HCT116 (cell line): ENCODE data around the gene ERLIN1. TPM values are rescaled to one million over a fixed set of nuclear protein-coding genes. Genes with fewer than 3 reads are reported as not detected.

ENCODE experiments used
- ATAC-seq: fragments of 200-7000 bp; cut with Tn5 transposase; 2 replicates; pipeline ENCODE4 v1.9.1; 2020; ENCODE audit warnings: mild to moderate bottlenecking, moderate library complexity
- BruUV-seq: library from RNA; stranded (reverse); fragments of 400-500 nt; replicated peaks from 2 replicates; lab custom pipeline; 2021; lab: Mats Ljungman, UMichigan
- CTCF ChIA-PET: fragments of 300-600 bp; sonication (Branson Sonifier 250); formaldehyde crosslinking; loops from one replicate; lab custom pipeline; 2021; ENCODE audit warnings: antibody characterized with exemption; lab: Charles Lee
- POLR2A ChIA-PET: fragments of 300-600, 350-600 bp; sonication (Branson Sonifier 250); formaldehyde crosslinking; loops from one replicate; lab custom pipeline; 2021; ENCODE audit warnings: antibody characterized with exemption; lab: Charles Lee
- RAD21 ChIA-PET, 2 experiments: fragments of 300-600 bp; sonication (Branson Sonifier 250); formaldehyde crosslinking; loops; one replicate each; lab custom pipeline; 2023; ENCODE audit warnings: low total read pairs in 2 of 2; ENCODE audit not compliant: uncharacterized antibody in 2 of 2, unreplicated experiment in 2 of 2, low non-redundant PET in 1 of 2; lab: Charles Lee
- DNase-seq: peaks from one replicate; pipeline ENCODE4 v3.0.0-alpha.2; 2010; ENCODE audit warnings: low read depth, low spot score
- H2AFZ ChIP-seq: fragments of 200-600 bp; shearing (Covaris generic), sonication (generic); 2 replicates; pipeline ENCODE4 v1.6.1; 2017; ENCODE audit warnings: low read depth, mixed run types, mixed read lengths, antibody characterized with exemption, low read length; ENCODE audit not compliant: poor library complexity, severe bottlenecking
- H3K27ac ChIP-seq: 2 replicates; pipeline ENCODE4 v1.5.1; 2012; ENCODE audit warnings: low read depth, low read length
- H3K27me3 ChIP-seq: fragments of 200-600 bp; sonication (generic); 2 replicates; pipeline ENCODE4 v1.6.1; 2016; ENCODE audit warnings: mixed run types, low read length, mixed read lengths; ENCODE audit not compliant: insufficient read depth
- H3K36me3 ChIP-seq, 2 experiments: fragments of 200-500 bp in 1 of 2; fragments of 200-600 bp in 1 of 2; sonication (Bioruptor generic) in 1 of 2; sonication (generic) in 1 of 2; 2 replicates each; pipeline versions ENCODE4 v1.5.1 to v1.6.1; 2014 to 2016; ENCODE audit warnings: low read length in 2 of 2, inconsistent platforms in 1 of 2, mixed read lengths in 1 of 2, mixed run types in 1 of 2; ENCODE audit not compliant: insufficient read depth in 2 of 2, control insufficient read depth in 1 of 2
- H3K4me1 ChIP-seq, 2 experiments: fragments of 200-600 bp in 1 of 2; sonication (generic) in 1 of 2; 2 replicates each; pipeline versions ENCODE4 v1.5.1 to v1.6.1; 2012 to 2017; ENCODE audit warnings: low read length in 2 of 2, inconsistent platforms in 1 of 2, mild to moderate bottlenecking in 1 of 2, mixed read lengths in 1 of 2, mixed run types in 1 of 2, moderate library complexity in 1 of 2; ENCODE audit not compliant: insufficient read depth in 2 of 2, control insufficient read depth in 1 of 2
- H3K4me2 ChIP-seq: fragments of 200-600 bp; sonication (generic); 2 replicates; pipeline ENCODE4 v1.6.1; 2017; ENCODE audit warnings: mixed run types, low read length, mixed read lengths
- H3K4me3 ChIP-seq, 2 experiments: fragments of 200-600 bp in 1 of 2; sonication (generic) in 1 of 2; replicated peaks in 1 of 2; 2 replicates each; pipeline ENCODE4 v1.5.1; 2011 to 2016; ENCODE audit warnings: low read length in 2 of 2, control low read depth in 1 of 2, low read depth in 1 of 2, mild to moderate bottlenecking in 1 of 2, mixed read lengths in 1 of 2, mixed run types in 1 of 2
- H3K79me2 ChIP-seq: fragments of 200-600 bp; sonication (generic); 2 replicates; pipeline ENCODE4 v1.6.1; 2017; ENCODE audit warnings: mild to moderate bottlenecking, mixed run types, low read length, moderate library complexity, mixed read lengths; ENCODE audit not compliant: insufficient read depth
- H3K9ac ChIP-seq: fragments of 200-600 bp; sonication (generic); 2 replicates; pipeline ENCODE4 v1.6.1; 2016; ENCODE audit warnings: low read length, mixed read lengths
- H3K9me2 ChIP-seq: fragments of 200-600 bp; sonication (generic), shearing (Covaris generic); 2 replicates; pipeline ENCODE4 v1.6.1; 2017; ENCODE audit warnings: mixed run types, mild to moderate bottlenecking, moderate library complexity; ENCODE audit not compliant: insufficient read depth
- H3K9me3 ChIP-seq, 2 experiments: fragments of 200-500 bp in 1 of 2; fragments of 200-600 bp in 1 of 2; sonication (Bioruptor generic) in 1 of 2; sonication (generic) in 1 of 2; 2 replicates each; pipeline ENCODE4 v1.6.1; 2014 to 2017; ENCODE audit warnings: low read length in 2 of 2, mixed read lengths in 2 of 2, inconsistent platforms in 1 of 2, low read depth in 1 of 2, mild to moderate bottlenecking in 1 of 2, mixed run types in 1 of 2, moderate library complexity in 1 of 2; ENCODE audit not compliant: control insufficient read depth in 1 of 2, insufficient read depth in 1 of 2
- H4K20me1 ChIP-seq: fragments of 200-600 bp; sonication (generic), shearing (Covaris generic); 2 replicates; pipeline ENCODE4 v1.6.1; 2017; ENCODE audit warnings: mixed run types, mild to moderate bottlenecking, moderate library complexity; ENCODE audit not compliant: insufficient read depth
- ELF1 ChIP-seq: IDR thresholded peaks from 2 replicates; pipeline ENCODE4 v1.6.1; 2012; ENCODE audit warnings: low read depth, borderline replicate concordance
- POLR2AphosphoS5 ChIP-seq: IDR thresholded peaks from 2 replicates; pipeline ENCODE4 v1.6.1; 2011; ENCODE audit warnings: mild to moderate bottlenecking, low read depth, low read length, moderate library complexity
- SRF ChIP-seq: IDR thresholded peaks from 2 replicates; pipeline ENCODE4 v1.6.1; 2012; ENCODE audit warnings: low read depth
- ZFX ChIP-seq: fragments of 450-650 bp; IDR thresholded peaks from 2 replicates; pipeline ENCODE4 v1.6.1; 2017
- intact Hi-C: fragments of 100-400 bp; cut with micrococcal nuclease; formaldehyde crosslinking; loops from 2 replicates; pipeline ENCODE4 v1.10.0; 2022
- total RNA-seq: library from RNA; stranded (reverse); gene quantifications from one replicate; pipeline ENCODE4 v1.2.1, GENCODE V29; 2021; ENCODE audit not compliant: unreplicated experiment
- TF ChIP-seq, protein P1 (sequence below): IDR thresholded peaks from 2 replicates; pipeline ENCODE4 v1.6.1; 2011; ENCODE audit warnings: mild to moderate bottlenecking, low read length, moderate library complexity; ENCODE audit not compliant: insufficient replicate concordance; ENCODE audit errors: extremely low read depth
- TF ChIP-seq, protein P2 (sequence below), 3 experiments: fragments of 200-600 bp in 1 of 3; sonication (generic) in 1 of 3; IDR thresholded peaks in 2 of 3; conservative IDR thresholded peaks in 1 of 3; 2 replicates each; pipeline ENCODE4 v1.5.1; 2012 to 2017; ENCODE audit warnings: low read depth in 2 of 3, low read length in 2 of 3, antibody characterized with exemption in 1 of 3, borderline replicate concordance in 1 of 3, control low read depth in 1 of 3, mild to moderate bottlenecking in 1 of 3, mixed read lengths in 1 of 3, mixed run types in 1 of 3, moderate library complexity in 1 of 3; ENCODE audit not compliant: insufficient read depth in 1 of 3

Gene ERLIN1
- total RNA-seq, 1 experiment from 2014 or later, result 64.5 TPM

- TF ChIP-seq POLR2AphosphoS5 (no peak), SRF (no peak), ELF1 (no peak)
Observed at GRCh38 chr10:100182281-100182680, 3.5 kb downstream of the ERLIN1 start (continued).

DNA sequence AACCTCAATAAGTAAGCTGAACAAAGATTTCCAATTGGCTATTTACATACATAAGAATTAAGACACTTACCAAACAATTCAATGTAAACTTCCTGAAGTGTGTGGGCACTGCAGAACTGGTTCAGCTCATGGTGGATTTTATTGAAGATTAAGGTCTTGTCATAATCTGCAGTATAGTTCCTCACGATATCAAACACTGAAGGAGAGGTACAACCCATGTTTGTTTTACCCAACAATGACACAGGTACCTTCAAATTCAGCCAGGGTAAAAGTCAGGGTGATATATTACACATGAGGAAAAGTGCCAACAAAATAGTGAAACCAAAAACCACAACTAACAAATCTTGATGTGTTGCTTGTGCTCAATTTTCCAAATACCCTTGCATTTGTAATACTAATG lies 10.0 kb downstream of the ERLIN1 start:
- Histone ChIP-seq H3K27me3 (no peaks in the 10 kb centered on the region), H2AFZ (no peak overlapping the region), H3K4me1 (no peaks in the 10 kb centered on the region), H3K27ac (no peak overlapping the region), H3K36me3 (peaks cover 60 to 81% of the 10 kb centered on the region in 2 experiments), H3K9ac (no peak overlapping the region), H3K9me3 (no peaks in the 10 kb centered on the region), H3K9me2 (no peaks in the 10 kb centered on the region), H4K20me1 (peaks cover 5% of the 10 kb centered on the region; the same call in 1 of the 2 replicates), H3K79me2 (peaks cover 67% of the 10 kb centered on the region), H3K4me2 (no peak overlapping the region), H3K4me3 (no peak overlapping the region)
- no TSS peak for BruUV-seq
- DNase-seq, result no peak
- TF ChIP-seq, protein P1, sequence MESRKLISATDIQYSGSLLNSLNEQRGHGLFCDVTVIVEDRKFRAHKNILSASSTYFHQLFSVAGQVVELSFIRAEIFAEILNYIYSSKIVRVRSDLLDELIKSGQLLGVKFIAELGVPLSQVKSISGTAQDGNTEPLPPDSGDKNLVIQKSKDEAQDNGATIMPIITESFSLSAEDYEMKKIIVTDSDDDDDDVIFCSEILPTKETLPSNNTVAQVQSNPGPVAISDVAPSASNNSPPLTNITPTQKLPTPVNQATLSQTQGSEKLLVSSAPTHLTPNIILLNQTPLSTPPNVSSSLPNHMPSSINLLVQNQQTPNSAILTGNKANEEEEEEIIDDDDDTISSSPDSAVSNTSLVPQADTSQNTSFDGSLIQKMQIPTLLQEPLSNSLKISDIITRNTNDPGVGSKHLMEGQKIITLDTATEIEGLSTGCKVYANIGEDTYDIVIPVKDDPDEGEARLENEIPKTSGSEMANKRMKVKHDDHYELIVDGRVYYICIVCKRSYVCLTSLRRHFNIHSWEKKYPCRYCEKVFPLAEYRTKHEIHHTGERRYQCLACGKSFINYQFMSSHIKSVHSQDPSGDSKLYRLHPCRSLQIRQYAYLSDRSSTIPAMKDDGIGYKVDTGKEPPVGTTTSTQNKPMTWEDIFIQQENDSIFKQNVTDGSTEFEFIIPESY, result no peak
- TF ChIP-seq, protein P2, sequence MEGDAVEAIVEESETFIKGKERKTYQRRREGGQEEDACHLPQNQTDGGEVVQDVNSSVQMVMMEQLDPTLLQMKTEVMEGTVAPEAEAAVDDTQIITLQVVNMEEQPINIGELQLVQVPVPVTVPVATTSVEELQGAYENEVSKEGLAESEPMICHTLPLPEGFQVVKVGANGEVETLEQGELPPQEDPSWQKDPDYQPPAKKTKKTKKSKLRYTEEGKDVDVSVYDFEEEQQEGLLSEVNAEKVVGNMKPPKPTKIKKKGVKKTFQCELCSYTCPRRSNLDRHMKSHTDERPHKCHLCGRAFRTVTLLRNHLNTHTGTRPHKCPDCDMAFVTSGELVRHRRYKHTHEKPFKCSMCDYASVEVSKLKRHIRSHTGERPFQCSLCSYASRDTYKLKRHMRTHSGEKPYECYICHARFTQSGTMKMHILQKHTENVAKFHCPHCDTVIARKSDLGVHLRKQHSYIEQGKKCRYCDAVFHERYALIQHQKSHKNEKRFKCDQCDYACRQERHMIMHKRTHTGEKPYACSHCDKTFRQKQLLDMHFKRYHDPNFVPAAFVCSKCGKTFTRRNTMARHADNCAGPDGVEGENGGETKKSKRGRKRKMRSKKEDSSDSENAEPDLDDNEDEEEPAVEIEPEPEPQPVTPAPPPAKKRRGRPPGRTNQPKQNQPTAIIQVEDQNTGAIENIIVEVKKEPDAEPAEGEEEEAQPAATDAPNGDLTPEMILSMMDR (IDR thresholded peaks at IDR 0.05 in 2 of 3, conservative IDR thresholded peaks at IDR 0.05 in 1 of 3; ENCODE audit: borderline replicate concordance in 1 of 3, insufficient read depth in 1 of 3, low read depth in 2 of 3, low read length in 2 of 3), result no peak
- TF ChIP-seq ZFX, result no peak
- CTCF ChIA-PET, result no interaction called here
- RAD21 ChIA-PET, result no interaction called here
- POLR2A ChIA-PET, result no interaction called here
- no peak for ATAC-seq
- intact Hi-C loops, result no loop called here
